Measurements from ENCODE around the gene SCAI.
"Not testable (repeated sequence)": the region's sequence is repeated elsewhere in the genome, so short reads cannot be mapped to it uniquely, and the experiment has no call there.

SCAI gene

GRCh38 chr9:125028041-125028440 lies 115.3 kb downstream of the SCAI start:
- DNase-seq, result no peak

GRCh38 chr9:125024917-125025316 lies 118.4 kb downstream of the SCAI start:
- no peak for DNase-seq

DNA sequence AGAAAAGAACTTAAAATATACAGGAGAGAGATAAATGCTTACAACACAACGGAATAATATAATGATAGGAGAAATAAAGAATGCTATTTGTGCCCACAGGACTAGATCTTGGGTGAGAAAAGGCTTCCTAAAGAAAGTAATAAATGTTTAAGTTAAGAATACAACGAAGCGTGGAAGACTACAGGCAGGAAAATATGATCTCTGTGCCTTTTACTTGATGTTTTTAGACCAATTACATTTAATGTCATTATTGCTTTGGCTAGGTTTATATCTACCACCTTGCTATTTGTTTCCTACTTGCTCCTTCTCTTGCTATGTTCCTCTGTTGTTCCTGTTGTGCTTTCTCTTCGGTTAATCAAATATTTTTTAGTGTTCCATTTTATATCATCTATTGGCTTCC lies 122.3 kb downstream of the SCAI start:
- DNase-seq, result no peak

DNA sequence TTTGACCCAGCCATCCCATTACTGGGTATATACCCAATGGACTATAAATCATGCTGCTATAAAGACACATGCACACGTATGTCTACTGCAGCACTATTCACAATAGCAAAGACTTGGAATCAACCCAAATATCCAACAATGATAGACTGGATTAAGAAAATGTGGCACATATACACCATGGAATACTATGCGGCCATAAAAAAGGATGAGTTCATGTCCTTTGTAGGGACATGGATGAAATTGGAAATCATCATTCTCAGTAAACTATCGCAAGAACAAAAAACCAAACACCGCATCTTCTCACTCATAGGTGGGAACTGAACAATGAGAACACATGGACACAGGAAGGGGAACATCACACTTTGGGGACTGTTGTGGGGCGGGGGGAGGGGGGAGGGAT lies 127.7 kb downstream of the SCAI start:
- DNase-seq, result not testable (repeated sequence)

DNA sequence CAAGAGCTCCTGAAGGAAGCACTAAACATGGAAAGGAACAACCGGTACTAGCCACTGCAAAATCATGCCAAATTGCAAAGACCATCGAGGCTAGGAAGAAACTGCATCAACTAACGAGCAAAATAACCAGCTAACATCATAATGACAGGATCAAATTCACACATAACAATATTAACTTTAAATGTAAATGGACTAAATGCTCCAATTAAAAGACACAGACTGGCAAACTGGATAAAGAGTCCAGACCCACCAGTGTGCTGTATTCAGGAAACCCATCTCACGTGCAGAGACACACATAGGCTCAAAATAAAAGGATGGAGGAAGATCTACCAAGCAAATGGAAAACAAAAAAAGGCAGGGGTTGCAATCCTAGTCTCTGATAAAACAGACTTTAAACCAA lies 131.3 kb downstream of the SCAI start:
- not testable (repeated sequence) for DNase-seq

DNA sequence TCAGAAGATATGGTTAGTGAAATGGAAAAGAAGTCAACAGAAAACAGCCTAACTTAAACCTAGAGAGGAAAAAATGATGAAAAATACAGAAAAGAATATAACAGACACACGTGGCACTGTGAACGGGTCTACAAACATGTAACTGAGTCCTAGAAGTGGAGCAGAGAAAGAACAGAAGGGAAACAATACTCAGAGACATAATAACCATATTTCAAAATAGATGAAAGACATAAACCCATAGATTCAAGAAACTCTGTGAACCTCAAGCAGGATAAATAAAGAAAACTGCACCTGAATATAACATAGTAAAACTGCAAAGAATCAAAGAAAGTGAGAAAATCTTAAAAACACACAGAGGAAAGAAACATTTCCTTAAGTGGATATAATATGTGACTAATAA lies 134.7 kb downstream of the SCAI start:
- DNase-seq, result no peak

DNA sequence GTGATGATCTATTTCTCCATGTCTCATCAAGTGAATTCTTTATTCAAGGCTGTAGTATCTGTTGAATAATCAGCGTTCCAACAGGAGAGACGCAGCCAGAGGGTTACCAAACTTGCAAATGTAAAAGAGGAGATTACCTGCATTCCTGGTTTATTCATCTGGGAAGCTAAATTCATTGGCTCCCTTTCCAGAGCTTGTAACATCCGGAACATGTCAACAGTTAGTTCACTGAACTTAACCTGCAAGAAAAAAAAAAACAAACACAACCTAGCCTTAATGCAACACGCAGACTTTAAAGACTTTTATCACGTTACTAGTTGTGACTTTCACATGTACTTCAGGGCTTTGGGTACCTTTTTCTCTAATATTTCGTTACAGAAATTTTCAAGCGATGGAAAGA lies 140.0 kb downstream of the SCAI start:
- DNase-seq, result no peak

DNA sequence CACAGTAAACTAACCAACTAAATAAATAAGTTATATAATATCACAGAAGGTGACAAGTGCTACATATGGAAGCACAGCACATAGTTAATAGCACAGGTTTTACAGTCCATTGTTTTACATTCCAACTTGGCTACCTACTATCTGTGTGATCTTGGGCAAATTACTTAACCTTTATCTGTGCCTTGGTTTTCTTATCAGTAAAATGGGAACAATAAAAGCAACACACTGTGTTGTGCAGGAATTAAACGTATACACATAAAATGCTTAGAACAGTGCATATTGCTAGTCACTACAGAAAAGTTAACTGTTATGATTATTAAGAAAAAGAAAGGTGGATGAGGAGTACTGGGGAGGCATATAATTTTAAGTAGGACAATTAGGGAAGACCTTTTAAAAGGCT lies 159.6 kb downstream of the SCAI start:
- DNase-seq, result no peak

DNA sequence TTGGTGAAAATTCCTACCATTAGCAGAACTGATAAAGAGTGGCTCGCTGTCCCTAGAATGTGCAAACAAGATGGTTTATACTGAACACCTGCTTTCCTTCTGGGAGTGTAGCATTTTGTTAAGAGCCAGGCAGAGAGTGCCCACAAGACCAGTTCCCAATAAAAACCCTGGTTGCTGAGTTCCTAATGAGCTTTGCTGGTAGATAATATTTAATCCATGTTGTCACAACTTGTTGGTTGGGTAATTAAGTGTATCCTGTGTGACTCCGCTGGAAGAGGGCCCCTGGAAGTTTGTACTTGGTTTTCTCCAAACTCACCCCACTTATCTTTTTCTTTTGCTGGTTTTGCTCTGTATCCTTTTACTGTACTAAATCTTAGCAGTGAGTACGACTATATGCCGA lies 162.9 kb downstream of the SCAI start:
- DNase-seq, result no peak

GRCh38 chr9:124975131-124975530 lies 168.2 kb downstream of the SCAI start:
- DNase-seq, result no peak

- no peak for DNase-seq
Observed at GRCh38 chr9:124973807-124974206, 169.5 kb downstream of the SCAI start.

DNA sequence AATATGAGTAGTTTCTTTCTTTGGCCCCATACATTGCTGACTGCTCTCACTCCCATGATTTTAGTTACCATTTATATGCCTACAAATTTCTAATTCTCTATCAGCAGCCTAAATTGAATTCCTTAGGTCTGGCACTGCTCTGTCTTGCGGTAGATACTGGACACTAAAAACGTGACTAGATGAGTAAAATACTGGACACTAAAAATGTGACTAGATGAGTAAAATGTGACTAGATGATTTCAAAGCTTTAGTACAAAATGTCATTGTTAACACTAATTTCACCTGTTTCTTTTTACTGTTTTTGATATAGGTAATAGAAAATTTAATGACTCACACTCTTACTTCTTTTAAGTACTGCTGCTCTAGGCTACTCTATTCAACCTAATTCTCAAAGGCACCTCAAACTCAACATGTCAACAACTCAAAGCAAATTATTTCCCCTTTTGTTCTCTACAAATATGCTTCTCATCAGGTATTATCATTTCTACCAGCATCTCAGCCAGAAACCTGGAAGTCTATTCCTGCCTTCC lies 171.0 kb downstream of the SCAI start:
- no peak for DNase-seq

DNA sequence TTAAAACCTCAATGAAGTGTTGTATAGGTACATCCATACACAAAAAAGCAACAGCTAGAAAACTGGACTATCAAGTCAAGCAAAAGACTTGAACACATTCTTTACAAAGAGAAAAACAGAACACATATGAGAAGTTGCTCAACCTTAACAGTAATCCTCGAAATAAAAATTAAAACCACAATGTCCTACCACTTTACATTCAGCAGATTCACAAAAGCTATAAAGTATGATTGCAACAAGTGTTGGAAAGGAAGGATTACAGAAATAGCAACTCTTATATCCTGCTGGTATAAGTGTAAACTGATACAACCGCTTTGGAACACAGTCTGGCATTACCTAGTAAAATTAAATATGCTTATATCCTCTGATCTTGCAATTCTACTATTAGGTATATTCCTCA lies 173.9 kb downstream of the SCAI start:
- no peak for DNase-seq

- DNase-seq, result no peak
Observed at GRCh38 chr9:124968238-124968637, 175.1 kb downstream of the SCAI start.

DNA sequence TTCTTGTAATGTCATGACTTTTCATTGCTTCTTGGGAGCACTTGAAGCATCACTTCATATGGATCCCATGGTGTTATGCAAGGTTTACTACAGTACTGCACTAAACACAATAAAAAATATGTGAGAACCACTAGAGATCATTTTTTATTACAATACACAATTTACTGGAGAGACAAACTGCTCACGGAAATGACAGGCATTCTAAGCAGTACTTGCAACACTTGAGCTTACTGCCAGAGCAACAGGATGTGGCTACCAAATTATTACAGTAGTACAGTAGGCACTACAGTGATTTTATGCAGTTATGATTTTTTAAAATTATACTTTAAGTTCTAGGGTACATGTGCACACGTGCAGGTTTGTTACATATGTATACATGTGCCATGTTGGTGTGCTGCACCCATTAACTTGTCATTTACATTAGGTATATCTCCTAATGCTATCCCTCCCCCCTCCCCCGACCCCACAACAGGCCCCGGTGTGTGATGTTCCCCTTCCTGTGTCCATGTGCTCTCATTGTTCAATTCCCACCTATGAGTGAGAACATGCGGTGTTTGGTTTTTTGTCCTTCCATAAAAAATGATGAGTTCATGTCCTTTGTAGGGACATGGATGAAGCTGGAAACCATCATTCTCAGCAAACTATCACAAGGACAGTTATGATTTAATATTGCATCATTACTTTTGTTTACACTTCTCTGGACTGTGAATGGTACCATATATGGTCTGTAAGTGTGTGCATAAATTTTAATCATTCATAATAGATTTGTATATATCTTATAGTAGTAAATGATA lies 177.4 kb downstream of the SCAI start:
- DNase-seq, result not testable (repeated sequence)

DNA sequence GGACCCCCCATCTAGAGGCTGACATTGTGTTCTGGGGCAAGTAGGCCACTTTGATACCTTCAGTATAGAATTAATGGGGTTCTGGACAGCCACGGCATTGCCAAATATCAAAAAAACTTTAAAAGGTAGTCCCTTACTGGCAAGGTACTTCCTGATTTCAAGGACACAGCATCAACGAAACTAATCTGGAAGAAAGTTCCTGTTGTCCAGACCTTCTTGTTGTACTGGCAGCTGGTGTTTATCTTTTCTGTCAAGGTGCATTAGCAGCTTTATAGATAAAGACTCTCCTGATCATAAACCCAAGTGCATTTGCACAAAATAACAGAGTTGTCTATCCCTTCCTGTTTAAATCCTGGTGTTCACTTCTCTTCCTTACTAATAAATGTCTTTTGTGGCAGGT lies 178.7 kb downstream of the SCAI start:
- DNase-seq, result no peak

- DNase-seq, result no peak
Observed at GRCh38 chr9:124964056-124964455, 179.3 kb downstream of the SCAI start.

DNA sequence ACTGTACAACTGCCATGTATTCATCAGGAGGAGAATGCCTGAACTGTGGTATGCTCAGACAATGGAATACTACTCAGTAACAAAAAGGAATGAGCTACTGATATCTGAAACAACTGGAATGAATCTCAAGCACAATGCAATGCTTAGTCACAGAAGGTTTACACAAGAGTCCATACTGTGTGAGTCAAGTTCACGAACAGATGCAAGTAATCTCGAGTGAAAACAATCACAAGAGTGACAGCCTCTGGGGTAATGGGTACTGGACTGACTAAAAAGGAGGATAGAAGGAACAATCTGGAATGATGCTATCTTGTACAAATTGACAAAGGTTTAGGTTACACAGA lies 182.9 kb downstream of the SCAI start:
- DNase-seq, result no peak

GRCh38 chr9:124959671-124960408 lies 183.5 kb downstream of the SCAI start:
- not testable (repeated sequence) for DNase-seq

DNA sequence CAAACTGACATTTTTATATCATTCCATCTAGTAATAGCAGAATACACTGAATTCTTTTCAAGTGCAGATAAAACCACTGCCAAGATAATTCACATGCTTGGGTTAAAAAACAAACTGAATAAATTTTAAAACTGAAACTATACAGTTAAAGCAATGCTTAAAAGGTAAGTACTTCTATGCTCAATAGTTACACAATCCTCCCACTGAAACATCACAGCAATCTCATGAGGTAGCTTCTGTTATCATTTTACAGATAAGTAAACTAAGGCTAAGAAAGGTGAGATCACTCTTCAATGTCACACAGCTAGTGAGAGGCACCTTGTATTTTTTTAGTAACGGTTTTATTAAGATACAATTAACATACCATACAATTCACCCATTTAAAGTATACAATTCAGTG lies 189.1 kb downstream of the SCAI start:
- DNase-seq, result no peak

DNA sequence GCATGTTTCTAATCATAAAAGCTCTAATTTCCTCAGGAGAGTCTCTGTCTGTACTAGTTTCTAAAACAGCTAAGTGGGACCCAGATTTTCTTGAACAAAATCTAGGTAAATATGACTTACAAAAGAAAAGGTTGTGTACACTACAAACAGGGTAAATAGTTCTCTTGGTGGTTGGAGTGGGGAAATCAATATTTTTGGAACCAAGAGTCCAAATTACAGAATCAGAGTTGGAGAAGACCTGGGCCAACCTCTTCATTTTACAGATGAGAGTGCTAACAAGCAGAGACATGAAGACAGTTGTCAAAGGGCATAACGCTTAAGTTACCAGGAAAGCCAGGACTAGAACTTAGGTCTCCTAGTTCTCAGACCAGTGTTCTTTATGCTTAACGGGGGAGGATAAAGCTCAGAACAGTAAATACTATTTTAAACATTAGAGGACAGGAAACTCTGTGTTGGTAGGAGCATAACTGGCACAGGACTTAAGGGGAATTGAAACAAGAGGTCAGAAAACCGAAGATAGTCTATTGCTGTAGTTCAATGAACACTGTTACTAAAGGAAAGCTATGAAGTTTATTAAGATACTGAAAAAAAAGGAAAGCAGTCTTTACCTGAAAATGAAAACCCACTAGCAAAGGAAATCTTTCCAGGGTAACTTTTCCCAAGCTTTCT lies 193.1 kb downstream of the SCAI start:
- no peak for DNase-seq

DNA sequence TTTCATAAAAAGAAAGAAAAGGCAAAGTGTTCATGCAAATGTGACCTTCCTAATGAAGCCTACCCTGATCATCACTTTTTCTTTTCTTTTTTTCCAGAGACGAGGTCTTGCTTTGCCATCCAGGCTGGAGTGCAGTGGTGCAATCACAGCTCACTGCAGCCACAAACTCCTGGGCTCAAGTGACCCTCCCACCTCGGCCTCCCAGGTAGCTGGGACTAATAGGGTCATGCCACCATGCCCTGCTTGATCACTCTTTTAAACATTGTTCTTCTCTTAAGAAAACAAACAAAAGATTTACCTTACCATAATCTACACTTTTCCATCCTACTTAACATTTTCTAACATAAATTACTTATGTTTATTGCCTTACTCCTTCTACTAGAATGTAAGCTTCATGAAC lies 193.9 kb downstream of the SCAI start:
- DNase-seq, result no peak

GRCh38 chr9:124947727-124948391 lies 195.5 kb downstream of the SCAI start:
- DNase-seq, result no peak
